ENCODE results near the gene PRR5. TPM values are rescaled to one million over a fixed set of nuclear protein-coding genes. Genes with fewer than 3 reads are reported as not detected.

Gene PRR5
- total RNA-seq, 1 donor from 2014 or later, result 12.4 TPM

GRCh38 chr22:44719586-44720368 lies 17.8 kb downstream of the PRR5 start:
- no peak for DNase-seq

- DNase-seq, result no peak
These were observed 19.2 kb downstream of the PRR5 start for GRCh38 chr22:44721213-44721612.

- no peak for DNase-seq
These were observed 20.6 kb downstream of the PRR5 start for GRCh38 chr22:44722611-44723010.

- peak; percentile 56 for DNase-seq
These were observed 21.8 kb downstream of the PRR5 start for GRCh38 chr22:44723801-44724200.

- no peak for DNase-seq
These were observed 22.4 kb downstream of the PRR5 start for GRCh38 chr22:44724416-44724815.

GRCh38 chr22:44724859-44725258 lies 22.9 kb downstream of the PRR5 start:
- DNase-seq, result no peak

- no peak for DNase-seq
These were observed 24.4 kb downstream of the PRR5 start for GRCh38 chr22:44726439-44726838.

GRCh38 chr22:44727148-44727547 lies 25.1 kb downstream of the PRR5 start:
- DNase-seq, result no peak

- DNase-seq, result no peak
These were observed 25.7 kb downstream of the PRR5 start for GRCh38 chr22:44727709-44728108.

- no peak for DNase-seq
These were observed 26.8 kb downstream of the PRR5 start for GRCh38 chr22:44728761-44729324.

- DNase-seq, result peak; percentile 66
These were observed 27.5 kb downstream of the PRR5 start for GRCh38 chr22:44729391-44730021.

- no peak for DNase-seq
These were observed 28.0 kb downstream of the PRR5 start for GRCh38 chr22:44730022-44730393.

- DNase-seq, result no peak
These were observed 28.7 kb downstream of the PRR5 start for GRCh38 chr22:44730490-44731356.

GRCh38 chr22:44731357-44731970 lies 29.5 kb downstream of the PRR5 start:
- no peak for DNase-seq

GRCh38 chr22:44732017-44732561 lies 30.1 kb downstream of the PRR5 start:
- DNase-seq, result no peak

GRCh38 chr22:44732661-44733060 lies 30.7 kb downstream of the PRR5 start:
- DNase-seq, result no peak

- DNase-seq, result no peak
These were observed 31.6 kb downstream of the PRR5 start for GRCh38 chr22:44733426-44734106.

GRCh38 chr22:44734278-44734677 lies 32.3 kb downstream of the PRR5 start:
- DNase-seq, result no peak

GRCh38 chr22:44734801-44735517 lies 33.0 kb downstream of the PRR5 start:
- DNase-seq, result no peak

- peak; percentile 75 for DNase-seq
These were observed 33.8 kb downstream of the PRR5 start for GRCh38 chr22:44735518-44736428.
